ENCODE data around the gene KDM4C. TPM values are rescaled to one million over a fixed set of nuclear protein-coding genes. Genes with fewer than 3 reads are reported as not detected.

KDM4C gene
- polyA plus RNA-seq, 1 experiment: 12.1 TPM

GRCh38 chr9:7212101-7212500 is 454.3 kb downstream of the KDM4C start:
- CTCF ChIA-PET: interaction anchor here (0.6 kb wide), 1 partner anchor 22 kb away, joined by 5 read pairs; no protein-coding TSS in a partner anchor
- no peak overlapping the region for H3K27ac ChIP-seq (ENCODE audit: low read depth, low read length)
- POLR2A ChIA-PET: no interaction called here
- no peak for DNase-seq (ENCODE audit: low read depth, low spot score)
- peaks cover 5% of the 10 kb centered on the region for H3K27me3 ChIP-seq (ENCODE audit: control insufficient read depth, insufficient read depth, low read length)
- H3K9me3 ChIP-seq (ENCODE audit: control insufficient read depth, insufficient read depth, low read length): no peaks in the 10 kb centered on the region
- H3K4me3 ChIP-seq (ENCODE audit: low read depth, low read length): no peak overlapping the region
- no peak for TF ChIP-seq CTCF (IDR thresholded peaks at IDR 0.05; ENCODE audit: low read depth, low read length)

DNA sequence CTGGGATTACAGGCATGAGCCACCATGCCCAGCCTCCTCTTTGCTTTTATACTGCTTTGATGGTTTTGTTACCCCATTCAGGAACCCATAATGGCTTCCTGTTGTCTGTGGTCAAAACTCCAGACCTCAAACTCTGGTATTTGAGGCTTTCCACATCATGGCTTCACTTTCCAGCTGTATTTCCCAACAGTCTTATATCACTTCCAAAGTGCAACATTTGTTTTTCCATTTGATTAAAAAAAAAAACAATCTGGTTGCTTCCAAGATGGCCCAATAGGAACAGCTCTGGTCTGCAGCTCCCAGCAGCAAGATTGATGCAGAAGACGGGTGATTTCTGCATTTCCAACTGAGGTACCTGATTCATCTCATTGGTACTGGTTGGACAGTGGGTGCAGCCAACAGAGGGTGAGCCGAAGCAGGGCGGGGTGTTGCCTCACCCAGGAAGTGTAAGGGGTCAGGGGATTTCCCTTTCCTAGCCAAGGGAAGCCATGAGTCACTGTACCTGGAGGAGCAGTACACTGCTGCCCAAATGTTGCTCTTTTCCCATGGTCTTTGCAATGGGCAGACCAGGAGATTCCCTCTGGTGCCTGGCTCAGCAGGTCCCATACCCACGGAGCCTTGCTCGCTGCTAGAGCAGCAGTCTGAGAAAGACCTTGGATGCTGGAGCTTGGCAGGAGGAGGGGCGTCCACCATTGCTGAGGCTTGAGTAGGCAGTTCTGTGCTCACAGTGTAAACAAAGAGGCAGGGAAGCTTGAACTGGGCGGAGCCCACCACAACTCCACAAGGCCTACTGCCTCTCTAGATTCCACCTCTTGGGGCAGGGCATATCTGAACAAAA is 458.4 kb downstream of the KDM4C start:
- H3K27me3 ChIP-seq (ENCODE audit: control insufficient read depth, insufficient read depth, low read length): peaks cover 3% of the 10 kb centered on the region
- ChIA-PET POLR2A (interaction anchor here (0.7 kb wide), 1 partner anchor 149 kb away, joined by 3 read pairs; no protein-coding TSS in a partner anchor), CTCF (no interaction called here)
- H3K9me3 ChIP-seq (ENCODE audit: control insufficient read depth, insufficient read depth, low read length): no peaks in the 10 kb centered on the region
- no peak for DNase-seq (ENCODE audit: low read depth, low spot score)
- no peak overlapping the region for H3K27ac ChIP-seq (ENCODE audit: low read depth, low read length)
- TF ChIP-seq CTCF (IDR thresholded peaks at IDR 0.05; ENCODE audit: low read depth, low read length): no peak
- H3K4me3 ChIP-seq (ENCODE audit: low read depth, low read length): no peak overlapping the region

DNA sequence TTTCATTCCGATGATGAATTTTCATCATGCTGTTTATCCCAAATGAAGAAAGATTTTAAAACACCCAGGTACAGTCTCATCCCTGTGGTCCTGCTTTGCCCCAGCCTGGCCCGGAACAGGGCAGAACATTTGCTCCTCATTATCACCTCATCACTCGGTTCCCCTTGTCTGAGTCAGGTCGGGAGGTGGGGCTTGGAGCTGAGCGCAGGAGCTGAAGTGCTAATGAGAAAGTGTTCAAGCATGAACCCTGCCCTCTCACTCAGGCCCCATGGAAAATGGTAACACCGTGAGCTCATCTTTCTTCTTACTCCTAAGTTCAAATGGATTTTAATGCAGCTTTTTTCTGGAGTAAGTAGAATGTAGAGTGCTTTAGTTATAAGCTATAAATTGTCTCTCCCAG is 466.2 kb downstream of the KDM4C start:
- TF ChIP-seq CTCF (IDR thresholded peaks at IDR 0.05; ENCODE audit: low read depth, low read length): no peak
- POLR2A ChIA-PET: no interaction called here

More for the DNA sequence above, 466.2 kb downstream of the KDM4C start:
- CTCF ChIA-PET: interaction anchor here (1.7 kb wide), 1 partner anchor 10 kb away, joined by 7 read pairs; no protein-coding TSS in a partner anchor
- Histone ChIP-seq H3K4me3 (ENCODE audit: low read depth, low read length) (no peak overlapping the region), H3K27me3 (ENCODE audit: control insufficient read depth, insufficient read depth, low read length) (no peaks in the 10 kb centered on the region), H3K27ac (ENCODE audit: low read depth, low read length) (no peak overlapping the region), H3K9me3 (ENCODE audit: control insufficient read depth, insufficient read depth, low read length) (no peaks in the 10 kb centered on the region)
- no peak for DNase-seq (ENCODE audit: low read depth, low spot score)

Small RNAs within 50 kb of the gene (small RNA-seq; reads per million reads assigned to genes)
- not detected for gene SNRPEP2 (ENCODE audit: insufficient read length, low read depth)

Other genes with a start within 250 kb of the KDM4C start
- 0.17 and 0.20 TPM in 2 replicates for gene GLDC, start 112.2 kb upstream of the KDM4C start, polyA plus RNA-seq (2011; rRNA removed)